Activated naive CD8-positive, alpha-beta T cell treated with anti-CD3 and anti-CD28 coated beads, Interleukin-2, amount 50 U/mL, for 24 hours (primary cell): ENCODE measurements around the gene MED15.
A peak's percentile ranks its signal among the peaks of the same experiment; 100 is the strongest.

Experiments used
- ATAC-seq: fragments of 150-1000 bp; cut with Tn5 transposase; one replicate; pipeline ENCODE4 v1.10.0; 2021
- DNase-seq: peaks from one replicate; pipeline ENCODE4 v3.0.0; 2021
- H3K27ac Mint-ChIP-seq: one replicate; pipeline ENCODE4 v1.8.0; 2021; ENCODE audit warnings: mild to moderate bottlenecking, mixed read lengths
- H3K27me3 Mint-ChIP-seq: one replicate; pipeline ENCODE4 v1.8.0; 2021; ENCODE audit warnings: mixed read lengths
- H3K36me3 Mint-ChIP-seq: one replicate; pipeline ENCODE4 v1.8.0; 2021; ENCODE audit warnings: low read depth, mixed read lengths
- H3K4me1 Mint-ChIP-seq: one replicate; pipeline ENCODE4 v1.8.0; 2021; ENCODE audit warnings: mixed read lengths
- H3K4me3 Mint-ChIP-seq: one replicate; pipeline ENCODE4 v1.8.0; 2021; ENCODE audit warnings: mild to moderate bottlenecking, moderate library complexity, mixed read lengths
- H3K9me3 Mint-ChIP-seq: one replicate; pipeline ENCODE4 v1.8.0; 2021; ENCODE audit warnings: mixed read lengths

The MED15 gene

GRCh38 chr22:20569059-20570058, 61.9 kb downstream of the MED15 start:
- H3K4me3 Mint-ChIP-seq, result peak overlapping the region; percentile 28
- H3K4me1 Mint-ChIP-seq, result peaks cover 72% of the 10 kb centered on the region

GRCh38 chr22:20571078-20571503, 63.7 kb downstream of the MED15 start:
- Mint-ChIP-seq H3K4me3 (no peak overlapping the region), H3K4me1 (peaks cover 57% of the 10 kb centered on the region), H3K36me3 (peaks cover 79% of the 10 kb centered on the region), H3K27me3 (no peaks in the 10 kb centered on the region), H3K27ac (no peak overlapping the region), H3K9me3 (no peaks in the 10 kb centered on the region)
- no peak for DNase-seq
- ATAC-seq, result no peak

More at GRCh38 chr22:20569059-20570058, 61.9 kb downstream of the MED15 start:
- Mint-ChIP-seq H3K36me3 (peaks cover 77% of the 10 kb centered on the region), H3K27me3 (no peaks in the 10 kb centered on the region), H3K27ac (peak overlapping the region; percentile 66), H3K9me3 (no peaks in the 10 kb centered on the region)
- ATAC-seq (peak; percentile 82), DNase-seq (peak; percentile 73)

GRCh38 chr22:20571531-20572007, 64.2 kb downstream of the MED15 start:
- H3K27me3 Mint-ChIP-seq, result no peaks in the 10 kb centered on the region
- ATAC-seq (no peak), DNase-seq (peak; percentile 73)
- H3K4me1 Mint-ChIP-seq, result peaks cover 52% of the 10 kb centered on the region
- H3K4me3 Mint-ChIP-seq, result no peak overlapping the region
- no peaks in the 10 kb centered on the region for H3K9me3 Mint-ChIP-seq
- no peak overlapping the region for H3K27ac Mint-ChIP-seq
- H3K36me3 Mint-ChIP-seq, result peaks cover 78% of the 10 kb centered on the region

GRCh38 chr22:20572132-20572802, 64.9 kb downstream of the MED15 start:
- ATAC-seq (no peak), DNase-seq (no peak)
- H3K4me3 Mint-ChIP-seq, result no peak overlapping the region
- no peak overlapping the region for H3K27ac Mint-ChIP-seq
- H3K36me3 Mint-ChIP-seq, result peaks cover 71% of the 10 kb centered on the region
- no peaks in the 10 kb centered on the region for H3K27me3 Mint-ChIP-seq
- H3K4me1 Mint-ChIP-seq, result peaks cover 45% of the 10 kb centered on the region
- H3K9me3 Mint-ChIP-seq, result no peaks in the 10 kb centered on the region

GRCh38 chr22:20573176-20573832, 65.9 kb downstream of the MED15 start:
- ATAC-seq (no peak), DNase-seq (no peak)
- Mint-ChIP-seq H3K9me3 (no peaks in the 10 kb centered on the region), H3K4me1 (peaks cover 38% of the 10 kb centered on the region), H3K27ac (no peak overlapping the region), H3K4me3 (no peak overlapping the region), H3K27me3 (no peaks in the 10 kb centered on the region), H3K36me3 (peaks cover 69% of the 10 kb centered on the region)

GRCh38 chr22:20573833-20574615, 66.6 kb downstream of the MED15 start:
- H3K4me1 Mint-ChIP-seq, result peaks cover 31% of the 10 kb centered on the region
- peaks cover 63% of the 10 kb centered on the region for H3K36me3 Mint-ChIP-seq
- no peak for ATAC-seq
- H3K27ac Mint-ChIP-seq, result no peak overlapping the region
- no peak overlapping the region for H3K4me3 Mint-ChIP-seq
- no peaks in the 10 kb centered on the region for H3K9me3 Mint-ChIP-seq
- no peaks in the 10 kb centered on the region for H3K27me3 Mint-ChIP-seq
- DNase-seq, result no peak

- Mint-ChIP-seq H3K36me3 (peaks cover 60% of the 10 kb centered on the region), H3K4me3 (no peak overlapping the region), H3K27ac (no peak overlapping the region), H3K9me3 (no peaks in the 10 kb centered on the region), H3K4me1 (peaks cover 23% of the 10 kb centered on the region), H3K27me3 (no peaks in the 10 kb centered on the region)
- DNase-seq (no peak), ATAC-seq (no peak)
These were observed 67.5 kb downstream of the MED15 start for GRCh38 chr22:20574920-20575353.

- ATAC-seq, result no peak
- no peak overlapping the region for H3K27ac Mint-ChIP-seq
- H3K9me3 Mint-ChIP-seq, result no peaks in the 10 kb centered on the region
- H3K27me3 Mint-ChIP-seq, result no peaks in the 10 kb centered on the region
- no peak overlapping the region for H3K4me3 Mint-ChIP-seq
- H3K36me3 Mint-ChIP-seq, result peaks cover 61% of the 10 kb centered on the region
- no peak for DNase-seq
- peaks cover 21% of the 10 kb centered on the region for H3K4me1 Mint-ChIP-seq
These were observed 68.5 kb downstream of the MED15 start for GRCh38 chr22:20575724-20576444.

GRCh38 chr22:20576445-20576816, 69.0 kb downstream of the MED15 start:
- peaks cover 57% of the 10 kb centered on the region for H3K36me3 Mint-ChIP-seq
- ATAC-seq, result no peak
- no peak overlapping the region for H3K4me3 Mint-ChIP-seq
- no peak overlapping the region for H3K27ac Mint-ChIP-seq
- no peaks in the 10 kb centered on the region for H3K9me3 Mint-ChIP-seq
- peaks cover 16% of the 10 kb centered on the region for H3K4me1 Mint-ChIP-seq
- DNase-seq, result no peak
- no peaks in the 10 kb centered on the region for H3K27me3 Mint-ChIP-seq

- Mint-ChIP-seq H3K27ac (no peak overlapping the region), H3K4me1 (peaks cover 11% of the 10 kb centered on the region), H3K36me3 (peaks cover 52% of the 10 kb centered on the region), H3K27me3 (no peaks in the 10 kb centered on the region), H3K9me3 (no peaks in the 10 kb centered on the region), H3K4me3 (no peak overlapping the region)
- DNase-seq, result no peak
- no peak for ATAC-seq
These were observed 69.6 kb downstream of the MED15 start for GRCh38 chr22:20577045-20577444.

- Mint-ChIP-seq H3K4me3 (no peak overlapping the region), H3K9me3 (no peaks in the 10 kb centered on the region), H3K4me1 (peaks cover 9% of the 10 kb centered on the region), H3K27me3 (no peaks in the 10 kb centered on the region), H3K27ac (no peak overlapping the region), H3K36me3 (peaks cover 47% of the 10 kb centered on the region)
- DNase-seq (no peak), ATAC-seq (no peak)
These were observed 70.2 kb downstream of the MED15 start for GRCh38 chr22:20577549-20577975.

GRCh38 chr22:20578192-20578591, 70.8 kb downstream of the MED15 start:
- H3K36me3 Mint-ChIP-seq, result peaks cover 44% of the 10 kb centered on the region
- H3K4me3 Mint-ChIP-seq, result no peak overlapping the region
- H3K27me3 Mint-ChIP-seq, result no peaks in the 10 kb centered on the region
- no peaks in the 10 kb centered on the region for H3K9me3 Mint-ChIP-seq
- no peak overlapping the region for H3K27ac Mint-ChIP-seq
- DNase-seq (no peak), ATAC-seq (no peak)
- H3K4me1 Mint-ChIP-seq, result peaks cover 9% of the 10 kb centered on the region

- DNase-seq, result no peak
- H3K9me3 Mint-ChIP-seq, result no peaks in the 10 kb centered on the region
- H3K27me3 Mint-ChIP-seq, result no peaks in the 10 kb centered on the region
- no peak overlapping the region for H3K27ac Mint-ChIP-seq
- no peak for ATAC-seq
- H3K36me3 Mint-ChIP-seq, result peaks cover 39% of the 10 kb centered on the region
- H3K4me1 Mint-ChIP-seq, result peaks cover 9% of the 10 kb centered on the region
- no peak overlapping the region for H3K4me3 Mint-ChIP-seq
These were observed 71.3 kb downstream of the MED15 start for GRCh38 chr22:20578707-20579106.
